ACC112 (cell line): ENCODE measurements around the gene ASAP2.

Experiments used
- H2AFZ ChIP-seq: fragments of 200-600 bp; sonication (generic); one replicate; pipeline ENCODE4 v1.6.0; 2017; ENCODE audit warnings: antibody characterized with exemption, low read length; ENCODE audit not compliant: unreplicated experiment
- H3K27ac ChIP-seq: fragments of 200-600 bp; sonication (generic); 2 replicates; pipeline ENCODE4 v1.5.1; 2014; ENCODE audit warnings: low read depth, mild to moderate bottlenecking, antibody characterized with exemption, low read length, moderate library complexity
- H3K27me3 ChIP-seq: fragments of 200-600 bp; sonication (generic); 2 replicates; pipeline ENCODE4 v1.6.1; 2014; ENCODE audit warnings: mild to moderate bottlenecking, antibody characterized with exemption, low read length, moderate library complexity, mixed read lengths; ENCODE audit not compliant: insufficient read depth
- H3K36me3 ChIP-seq: fragments of 200-600 bp; sonication (generic); 2 replicates; pipeline ENCODE4 v1.6.1; 2016; ENCODE audit warnings: mild to moderate bottlenecking, antibody characterized with exemption, low read length, moderate library complexity, mixed read lengths; ENCODE audit not compliant: insufficient read depth
- H3K4me1 ChIP-seq: fragments of 200-600 bp; sonication (generic); one replicate; pipeline ENCODE4 v1.6.1; 2016; ENCODE audit warnings: low read length, mixed read lengths; ENCODE audit not compliant: insufficient read depth, unreplicated experiment, control insufficient read depth
- H3K4me3 ChIP-seq: fragments of 200-600 bp; sonication (generic); 2 replicates; pipeline ENCODE4 v1.5.1; 2014; ENCODE audit warnings: mild to moderate bottlenecking, low read depth, low read length
- H3K79me2 ChIP-seq: fragments of 200-600 bp; sonication (generic); one replicate; pipeline ENCODE4 v1.6.0; 2016; ENCODE audit warnings: low read length; ENCODE audit not compliant: control insufficient read depth, unreplicated experiment, insufficient read depth

ASAP2 gene

DNA sequence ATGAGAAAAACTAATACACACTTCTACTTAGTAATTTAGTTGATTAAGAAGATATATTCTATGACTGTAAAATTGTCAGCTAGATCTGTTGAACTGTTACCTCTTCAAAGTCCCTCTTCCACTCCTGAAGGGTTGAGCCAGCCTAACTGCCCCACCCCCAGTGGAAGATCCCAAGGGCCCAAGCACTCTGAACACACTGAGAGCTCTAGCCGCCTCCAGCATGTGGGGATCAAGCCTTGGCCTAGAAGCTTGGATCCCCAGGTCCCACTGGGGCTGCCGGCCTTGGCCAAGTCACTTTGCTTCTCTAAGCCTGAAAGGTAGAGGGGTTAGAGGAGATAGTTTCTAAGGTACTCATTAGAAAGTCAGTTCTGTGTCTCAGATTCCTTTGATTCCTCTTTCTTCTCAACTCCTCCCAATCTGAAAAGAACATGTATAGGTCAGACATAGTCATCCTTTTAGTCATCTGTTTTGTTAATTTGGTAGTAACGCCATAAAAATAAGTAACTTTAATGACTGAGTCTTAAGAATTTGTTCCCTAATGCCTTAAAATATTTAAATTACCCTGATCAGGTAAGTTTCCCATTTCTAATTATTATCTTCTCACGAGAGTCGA is 222.5 kb downstream of the ASAP2 start:
- Histone ChIP-seq H3K4me3 (no peak overlapping the region), H3K79me2 (peaks cover 29% of the 10 kb centered on the region), H2AFZ (no peak overlapping the region), H3K4me1 (peaks cover 37% of the 10 kb centered on the region), H3K27ac (peak overlapping the region; percentile 49), H3K27me3 (no peaks in the 10 kb centered on the region), H3K36me3 (peaks cover 13% of the 10 kb centered on the region; the same call in 1 of the 2 replicates)

DNA sequence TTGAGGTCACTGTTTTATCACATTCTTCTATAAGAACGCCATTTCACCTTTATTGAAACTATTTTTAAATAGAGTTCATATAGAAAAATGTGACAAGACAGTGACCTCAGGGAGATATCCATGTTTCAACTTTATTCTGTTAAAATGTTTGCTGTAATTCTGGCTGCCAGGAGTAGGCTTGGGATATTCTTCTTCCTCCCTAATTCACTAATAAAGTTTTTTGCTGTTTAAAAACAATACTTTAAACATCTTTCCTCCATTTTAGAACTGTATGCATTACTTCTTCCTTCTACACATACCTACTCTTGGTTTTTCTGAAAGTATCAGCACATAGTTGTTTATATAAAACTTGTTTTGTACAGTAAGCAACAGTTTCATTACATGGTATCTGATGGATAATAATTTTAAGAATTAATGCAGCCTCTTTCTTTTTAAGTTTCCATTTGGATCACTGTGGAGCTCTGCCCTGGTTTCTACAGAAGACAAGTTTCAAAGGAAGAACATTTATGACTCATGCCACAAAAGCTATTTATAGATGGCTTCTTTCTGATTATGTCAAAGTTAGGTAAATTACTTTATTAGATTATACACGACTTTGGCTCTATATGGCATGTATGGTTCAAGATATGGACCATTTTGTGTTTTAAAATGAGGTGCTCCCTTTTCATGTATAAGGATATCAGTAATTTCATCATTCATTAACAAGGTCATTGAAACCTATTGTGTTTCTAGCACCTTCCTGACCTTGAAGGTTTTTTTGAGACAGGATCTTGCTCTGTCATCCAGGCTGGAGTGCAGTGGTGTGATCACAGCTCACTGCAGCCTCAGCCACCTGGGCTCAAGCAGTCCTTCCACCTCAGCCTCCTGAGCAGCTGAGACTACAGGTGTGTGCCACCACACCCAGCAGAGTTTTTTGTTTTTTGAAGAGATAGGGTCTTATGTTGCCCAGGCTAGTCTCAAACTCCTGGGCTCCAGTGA is 224.0 kb downstream of the ASAP2 start:
- peak overlapping the region; percentile 49 for H3K27ac ChIP-seq
- no peak overlapping the region for H3K4me3 ChIP-seq
- H3K36me3 ChIP-seq: peaks cover 17% of the 10 kb centered on the region; the same call in 1 of the 2 replicates
- peaks cover 29% of the 10 kb centered on the region for H3K4me1 ChIP-seq
- no peaks in the 10 kb centered on the region for H3K27me3 ChIP-seq
- no peak overlapping the region for H2AFZ ChIP-seq
- peaks cover 13% of the 10 kb centered on the region for H3K79me2 ChIP-seq

DNA sequence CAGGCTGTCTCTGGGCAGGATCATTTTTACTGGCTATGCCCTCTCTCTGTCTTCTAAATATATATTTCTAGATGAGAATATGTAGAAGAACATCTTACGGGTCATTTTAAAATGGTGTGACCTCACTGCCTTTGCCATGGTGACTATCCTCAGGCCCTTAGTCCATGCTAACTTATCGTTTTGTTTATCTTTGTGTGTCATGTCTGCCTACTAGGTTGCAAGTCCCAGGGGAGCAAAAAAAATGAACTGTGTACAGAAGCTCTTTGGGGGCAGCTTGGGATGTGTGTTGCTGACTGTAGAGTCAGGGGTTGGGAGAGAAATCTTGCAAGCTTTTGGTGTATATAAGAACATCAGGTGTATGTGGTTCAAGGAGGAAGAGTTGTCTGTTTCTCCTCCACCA is 227.9 kb downstream of the ASAP2 start:
- H3K4me3 ChIP-seq: no peak overlapping the region
- H3K27me3 ChIP-seq: no peaks in the 10 kb centered on the region
- peaks cover 18% of the 10 kb centered on the region for H3K4me1 ChIP-seq
- H3K36me3 ChIP-seq: peaks cover 36% of the 10 kb centered on the region
- H3K79me2 ChIP-seq: no peaks in the 10 kb centered on the region
- no peak overlapping the region for H2AFZ ChIP-seq
- H3K27ac ChIP-seq: peak overlapping the region; percentile 7; the same call in 1 of the 2 replicates

DNA sequence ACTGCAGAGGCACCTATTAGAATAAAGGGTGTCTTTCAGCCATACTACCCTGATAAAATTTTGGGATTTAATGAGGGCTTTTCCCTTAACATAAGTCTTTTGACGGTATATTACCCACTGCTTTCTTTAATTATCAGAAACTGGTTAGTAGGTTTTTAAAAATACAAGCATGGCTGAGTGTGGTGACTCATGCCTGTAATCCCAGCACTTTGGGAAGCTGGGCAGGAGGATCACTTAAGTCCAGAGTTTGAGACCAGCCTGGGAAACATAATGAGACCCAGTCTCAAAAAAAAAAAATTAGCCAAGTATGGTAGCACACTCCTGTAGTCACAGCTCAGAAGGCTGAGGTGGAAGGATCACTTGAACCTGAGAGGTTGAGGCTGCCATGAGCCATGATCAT is 232.9 kb downstream of the ASAP2 start:
- no peak overlapping the region for H2AFZ ChIP-seq
- H3K27ac ChIP-seq: peak overlapping the region; percentile 77
- H3K4me3 ChIP-seq: no peak overlapping the region
- H3K4me1 ChIP-seq: peaks cover 4% of the 10 kb centered on the region
- peaks cover 44% of the 10 kb centered on the region for H3K36me3 ChIP-seq
- H3K79me2 ChIP-seq: no peaks in the 10 kb centered on the region
- H3K27me3 ChIP-seq: no peaks in the 10 kb centered on the region

DNA sequence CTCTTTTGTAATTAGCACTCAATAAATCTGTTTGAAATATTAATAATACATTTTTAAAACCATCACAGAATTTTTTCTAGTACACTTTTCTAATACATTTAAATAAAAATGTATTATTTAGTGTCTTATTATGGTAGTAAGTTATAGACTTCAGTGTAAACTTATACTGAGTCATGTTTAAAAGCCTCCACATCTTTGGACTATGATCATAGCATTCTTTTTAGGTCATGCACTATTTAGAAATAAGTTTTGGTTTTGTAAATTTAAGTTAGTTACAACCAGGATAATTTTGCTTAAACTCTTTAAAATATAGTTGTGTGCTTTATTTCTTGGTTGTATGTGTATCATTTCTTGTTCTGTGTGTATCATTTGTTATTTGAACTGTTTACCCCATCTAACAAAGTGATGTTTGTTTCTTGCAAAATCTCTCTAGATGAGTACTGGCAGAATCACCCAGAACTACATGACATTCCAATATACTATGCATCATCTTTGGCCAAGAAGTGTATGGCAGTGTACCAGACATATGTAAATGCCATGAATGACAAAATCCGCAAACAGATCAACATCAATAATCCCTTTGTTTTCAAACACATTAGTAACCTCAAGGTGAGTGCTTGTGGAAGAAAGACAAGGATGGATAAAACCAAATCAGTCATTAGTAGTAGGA is 233.6 kb downstream of the ASAP2 start:
- Histone ChIP-seq H3K4me1 (peaks cover 4% of the 10 kb centered on the region), H3K79me2 (no peaks in the 10 kb centered on the region), H3K4me3 (no peak overlapping the region), H3K27me3 (no peaks in the 10 kb centered on the region), H2AFZ (no peak overlapping the region), H3K36me3 (peaks cover 40% of the 10 kb centered on the region), H3K27ac (peak overlapping the region; percentile 77)

DNA sequence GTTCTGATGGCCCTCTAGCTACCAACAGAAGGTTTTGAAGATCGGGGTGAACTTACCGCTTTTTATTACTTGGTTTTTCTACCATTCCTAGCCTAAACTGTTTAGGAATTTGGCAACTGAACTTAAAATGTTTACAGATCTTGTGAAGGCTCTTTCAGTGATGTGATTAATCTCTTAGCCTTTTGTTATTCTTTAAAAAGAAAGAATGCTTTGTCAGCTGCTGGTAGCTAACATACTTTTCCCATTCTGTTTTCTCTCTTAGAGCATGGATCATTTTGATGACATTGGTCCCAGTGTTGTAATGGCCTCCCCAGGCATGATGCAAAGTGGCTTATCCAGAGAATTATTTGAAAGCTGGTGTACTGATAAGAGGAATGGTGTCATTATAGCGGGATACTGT is 234.9 kb downstream of the ASAP2 start:
- no peak overlapping the region for H2AFZ ChIP-seq
- H3K36me3 ChIP-seq: peaks cover 35% of the 10 kb centered on the region
- no peaks in the 10 kb centered on the region for H3K79me2 ChIP-seq

DNA sequence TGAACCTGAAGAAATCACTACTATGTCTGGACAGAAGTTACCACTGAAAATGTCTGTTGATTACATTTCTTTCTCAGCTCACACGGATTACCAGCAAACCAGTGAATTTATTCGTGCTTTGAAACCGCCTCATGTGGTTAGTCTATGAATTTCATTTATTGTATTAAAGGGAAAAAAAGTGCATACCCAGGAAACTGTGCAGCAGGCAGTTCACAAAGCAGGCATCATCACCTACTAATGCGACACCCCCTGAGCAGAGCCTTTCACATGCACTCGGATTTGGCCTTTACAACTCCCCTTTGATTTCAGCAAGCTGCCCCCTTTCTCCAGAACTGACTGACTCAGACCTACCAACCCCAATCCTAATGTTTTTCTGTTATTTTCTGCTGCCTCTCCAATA is 236.9 kb downstream of the ASAP2 start:
- no peak overlapping the region for H3K27ac ChIP-seq
- no peaks in the 10 kb centered on the region for H3K27me3 ChIP-seq
- H3K36me3 ChIP-seq: peaks cover 21% of the 10 kb centered on the region
- H3K79me2 ChIP-seq: no peaks in the 10 kb centered on the region
- H3K4me1 ChIP-seq: peaks cover 4% of the 10 kb centered on the region
- no peak overlapping the region for H2AFZ ChIP-seq
- no peak overlapping the region for H3K4me3 ChIP-seq

More for the DNA sequence above, 234.9 kb downstream of the ASAP2 start:
- Histone ChIP-seq H3K4me1 (peaks cover 4% of the 10 kb centered on the region), H3K4me3 (no peak overlapping the region), H3K27ac (no peak overlapping the region), H3K27me3 (no peaks in the 10 kb centered on the region)

DNA sequence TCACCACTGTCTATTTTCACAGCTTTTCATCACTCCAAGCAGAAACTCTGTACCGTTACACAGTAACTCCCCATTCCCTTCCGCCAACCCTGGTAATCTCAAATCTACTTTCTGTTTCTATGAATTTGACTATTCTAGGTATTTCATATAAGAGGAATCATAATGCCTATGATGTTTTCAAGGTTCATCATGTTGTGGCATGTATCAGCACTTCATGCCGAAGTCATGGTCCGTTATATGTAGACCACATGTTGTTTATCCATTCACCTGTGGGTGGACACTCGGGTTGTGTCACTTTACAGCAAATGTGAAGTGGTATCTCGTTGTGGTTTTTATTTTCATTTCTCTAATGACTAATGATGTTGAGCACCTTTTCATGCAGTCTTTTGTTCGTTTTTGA is 238.5 kb downstream of the ASAP2 start:
- Histone ChIP-seq H3K27me3 (no peaks in the 10 kb centered on the region), H3K4me1 (no peaks in the 10 kb centered on the region), H3K27ac (no peak overlapping the region), H2AFZ (no peak overlapping the region), H3K4me3 (no peak overlapping the region), H3K36me3 (peaks cover 21% of the 10 kb centered on the region), H3K79me2 (no peaks in the 10 kb centered on the region)

DNA sequence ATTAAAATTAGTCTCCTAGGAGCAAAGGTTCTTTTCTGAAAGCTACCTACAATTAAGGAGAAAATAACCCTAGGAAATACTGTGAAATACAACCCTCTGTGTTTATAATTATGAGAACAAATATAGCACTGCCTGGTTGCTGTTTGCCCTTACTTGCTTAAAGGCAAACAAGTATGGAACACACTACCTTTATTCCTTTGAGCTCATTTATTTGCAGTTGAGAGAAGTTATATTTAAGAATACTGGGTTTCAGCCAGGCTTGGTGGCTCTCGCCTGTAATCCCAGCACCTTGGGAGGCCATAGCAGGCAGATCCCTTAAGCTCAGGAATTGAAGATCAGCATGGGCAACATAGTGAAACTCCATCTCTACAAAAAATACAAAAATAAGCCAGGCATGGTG is 244.6 kb downstream of the ASAP2 start:
- Histone ChIP-seq H2AFZ (no peak overlapping the region), H3K36me3 (peaks cover 9% of the 10 kb centered on the region), H3K4me3 (no peak overlapping the region), H3K4me1 (no peaks in the 10 kb centered on the region), H3K79me2 (no peaks in the 10 kb centered on the region), H3K27ac (no peak overlapping the region), H3K27me3 (no peaks in the 10 kb centered on the region)
